Activated CD4-positive, alpha-beta T cell treated with anti-CD3 and anti-CD28 coated beads, Interleukin-2, amount 50 U/mL, for 1 hour (primary cell): ENCODE measurements around the gene GRK5.
A peak's percentile ranks its signal among the peaks of the same experiment; 100 is the strongest.

Experiments used
- DNase-seq: peaks from one replicate; pipeline ENCODE4 v3.0.0-alpha.2; 2020

GRK5 gene

GRCh38 chr10:119303886-119304285 lies 96.5 kb downstream of the GRK5 start:
- no peak for DNase-seq

- no peak for DNase-seq
Measured at GRCh38 chr10:119304541-119304940, 97.2 kb downstream of the GRK5 start.

- peak; percentile 85 for DNase-seq
Measured at GRCh38 chr10:119305860-119306513, 98.6 kb downstream of the GRK5 start.

GRCh38 chr10:119306514-119306951 lies 99.2 kb downstream of the GRK5 start:
- peak; percentile 72 for DNase-seq

- DNase-seq, result no peak
Measured at GRCh38 chr10:119306986-119307392, 99.6 kb downstream of the GRK5 start.

GRCh38 chr10:119308089-119308488 lies 100.7 kb downstream of the GRK5 start:
- no peak for DNase-seq

GRCh38 chr10:119308551-119309422 lies 101.4 kb downstream of the GRK5 start:
- DNase-seq, result no peak

GRCh38 chr10:119309423-119309770 lies 102.0 kb downstream of the GRK5 start:
- DNase-seq, result no peak

GRCh38 chr10:119310806-119311205 lies 103.4 kb downstream of the GRK5 start:
- DNase-seq, result no peak

GRCh38 chr10:119312241-119312640 lies 104.9 kb downstream of the GRK5 start:
- DNase-seq, result no peak

- DNase-seq, result no peak
Measured at GRCh38 chr10:119313024-119313423, 105.7 kb downstream of the GRK5 start.

GRCh38 chr10:119313644-119314043 lies 106.3 kb downstream of the GRK5 start:
- peak; percentile 24 for DNase-seq

- DNase-seq, result no peak
Measured at GRCh38 chr10:119314061-119314460, 106.7 kb downstream of the GRK5 start.

- no peak for DNase-seq
Measured at GRCh38 chr10:119314486-119314885, 107.1 kb downstream of the GRK5 start.

- peak; percentile 57 for DNase-seq
Measured at GRCh38 chr10:119315128-119316001, 108.0 kb downstream of the GRK5 start.

GRCh38 chr10:119316002-119316358 lies 108.6 kb downstream of the GRK5 start:
- no peak for DNase-seq

GRCh38 chr10:119316729-119317097 lies 109.3 kb downstream of the GRK5 start:
- DNase-seq, result no peak

- no peak for DNase-seq
Measured at GRCh38 chr10:119318411-119319160, 111.2 kb downstream of the GRK5 start.

GRCh38 chr10:119319161-119319919 lies 112.0 kb downstream of the GRK5 start:
- no peak for DNase-seq

GRCh38 chr10:119319920-119320258 lies 112.5 kb downstream of the GRK5 start:
- no peak for DNase-seq

GRCh38 chr10:119320981-119321380 lies 113.6 kb downstream of the GRK5 start:
- no peak for DNase-seq
